Measurements from ENCODE around the gene PCMTD2.

Gene PCMTD2

GRCh38 chr20:64239449-64240242 lies 15.9 kb upstream of the PCMTD2 start:
- DNase-seq = no peak

- DNase-seq = no peak
Observed at GRCh38 chr20:64240243-64241015, 15.1 kb upstream of the PCMTD2 start.

GRCh38 chr20:64241061-64241460 lies 14.5 kb upstream of the PCMTD2 start:
- DNase-seq = no peak

- no peak for DNase-seq
Observed at GRCh38 chr20:64242003-64242796, 13.3 kb upstream of the PCMTD2 start.

- no peak for DNase-seq
Observed at GRCh38 chr20:64242797-64243475, 12.6 kb upstream of the PCMTD2 start.

- no peak for DNase-seq
Observed at GRCh38 chr20:64244281-64244805, 11.2 kb upstream of the PCMTD2 start.

- no peak for DNase-seq
Observed at GRCh38 chr20:64244870-64245603, 10.5 kb upstream of the PCMTD2 start.

GRCh38 chr20:64245746-64246595 lies 9.6 kb upstream of the PCMTD2 start:
- no peak for DNase-seq

GRCh38 chr20:64246616-64247306 lies 8.8 kb upstream of the PCMTD2 start:
- no peak for DNase-seq

- no peak for DNase-seq
Observed at GRCh38 chr20:64247307-64247618, 8.3 kb upstream of the PCMTD2 start.

GRCh38 chr20:64247970-64248841 lies 7.3 kb upstream of the PCMTD2 start:
- DNase-seq = no peak

- DNase-seq = no peak
Observed at GRCh38 chr20:64250027-64250426, 5.5 kb upstream of the PCMTD2 start.

GRCh38 chr20:64253000-64253383 lies 2.6 kb upstream of the PCMTD2 start:
- DNase-seq = no peak

GRCh38 chr20:64253443-64253842 lies 2.1 kb upstream of the PCMTD2 start:
- DNase-seq = no peak

- no peak for DNase-seq
Observed at GRCh38 chr20:64254156-64254555, 1.4 kb upstream of the PCMTD2 start.

GRCh38 chr20:64254571-64255360 lies 782 bp upstream of the PCMTD2 start:
- no peak for DNase-seq

- DNase-seq = no peak
Observed at GRCh38 chr20:64256282-64256935, 861 bp downstream of the PCMTD2 start.

All from fibroblast of upper back skin (primary cell).